Posterior cingulate gyrus (tissue), 11 donors: ENCODE measurements around the gene TAS2R46.
"Not testable (repeated sequence)": the region's sequence is repeated elsewhere in the genome, so short reads cannot be mapped to it uniquely, and the experiment has no call there.

Experiments
- DNase-seq, 10 donors: peaks; one replicate each; pipeline versions ENCODE4 v3.0.0 to v3.0.0-alpha.2; 2020 to 2021; ENCODE audit warnings: mixed read lengths in 3 of 10
- intact Hi-C: fragments of 100-400 bp; cut with DNase I; formaldehyde crosslinking; loops from one replicate; pipeline ENCODE4 v1.15.1; 2023

TAS2R46 gene

DNA sequence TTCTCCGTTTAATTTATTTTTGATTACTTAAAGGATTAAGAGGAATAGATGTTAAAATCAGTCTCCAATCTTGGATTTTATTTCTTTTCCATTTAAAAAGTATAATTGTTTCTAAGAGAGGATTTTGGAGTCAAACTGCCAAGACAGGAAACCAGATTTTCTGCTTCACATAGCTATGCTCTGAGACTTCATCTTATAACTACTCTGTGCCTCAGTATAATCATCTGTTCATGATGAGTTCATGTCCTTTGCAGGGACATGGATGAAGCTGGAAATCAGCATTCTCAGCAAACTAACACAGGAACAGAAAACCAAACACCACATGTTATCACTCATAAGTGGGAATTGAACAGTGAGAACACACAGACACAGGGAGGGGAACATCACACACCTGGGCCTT lies 21.9 kb downstream of the TAS2R46 start:
- intact Hi-C loops: no loop called here
- DNase-seq: no peak

DNA sequence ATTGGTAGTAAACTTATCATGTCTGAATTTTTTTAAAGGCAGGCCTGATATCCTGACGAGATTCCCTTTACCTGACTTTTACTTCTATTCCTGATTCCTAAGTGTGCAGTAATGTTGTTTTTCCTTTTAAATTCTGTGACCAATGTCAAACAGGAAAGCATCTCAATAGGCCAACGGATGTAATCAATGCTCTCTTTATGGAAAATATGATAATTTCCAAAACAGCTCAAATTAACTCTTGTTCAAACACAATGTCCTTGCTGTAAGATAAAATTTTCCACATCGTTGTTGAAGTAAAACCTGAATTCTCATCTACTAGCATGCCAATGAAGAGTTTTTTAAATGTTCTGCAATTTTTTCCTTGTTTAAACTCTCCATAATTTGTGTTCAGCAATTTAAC lies 22.9 kb downstream of the TAS2R46 start:
- intact Hi-C loops: loop anchor here (5.0 kb wide), 1 partner anchor 58 kb away; no protein-coding TSS in a partner anchor
- DNase-seq: no peak

DNA sequence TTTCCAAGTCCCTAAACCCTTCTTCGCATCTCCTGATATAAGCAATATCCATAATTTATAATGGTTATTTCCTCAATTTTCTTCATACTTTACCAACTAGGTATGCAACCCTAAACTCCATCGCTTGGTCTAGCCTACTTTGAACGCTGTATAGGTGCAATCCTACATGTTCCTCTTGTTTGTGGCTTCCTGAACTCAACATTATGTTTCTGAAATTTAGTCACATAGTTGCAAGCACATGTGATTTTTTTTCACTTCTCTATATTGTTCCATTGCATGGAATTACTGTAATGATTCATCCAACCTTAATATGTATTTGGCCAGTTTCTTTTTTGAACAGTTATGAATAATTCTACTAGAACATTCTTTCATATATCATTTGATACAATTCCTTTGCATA lies 28.1 kb downstream of the TAS2R46 start:
- intact Hi-C loops, DNase-seq: not testable (repeated sequence)

DNA sequence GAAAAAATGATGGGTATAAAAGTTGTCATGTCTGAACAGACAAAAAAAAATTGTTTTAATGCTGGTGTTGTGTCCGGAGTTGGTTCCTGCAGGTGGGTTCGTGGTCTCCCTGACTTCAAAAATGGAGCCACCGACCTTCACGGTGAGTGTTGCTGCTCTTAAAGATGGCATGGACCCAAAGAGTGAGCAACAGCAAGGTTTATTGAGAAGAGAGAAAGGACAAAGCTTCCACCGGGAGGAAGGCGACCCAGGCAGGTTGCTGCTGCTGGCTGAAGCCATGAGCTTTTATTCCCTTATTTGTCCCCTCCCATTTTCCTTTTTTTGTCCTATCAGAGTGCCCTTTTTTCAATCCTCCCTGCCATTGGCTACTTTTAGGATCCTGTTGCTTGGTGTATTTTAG lies 30.8 kb downstream of the TAS2R46 start, which contains the start of gene TAS2R31:
Gene TAS2R31, minus strand, starts transcription at position 101 of the 400 bp plus-strand sequence. Its CDS starts 72 bp downstream, at position 29.
- DNase-seq: no peak
- intact Hi-C loops: no loop called here

DNA sequence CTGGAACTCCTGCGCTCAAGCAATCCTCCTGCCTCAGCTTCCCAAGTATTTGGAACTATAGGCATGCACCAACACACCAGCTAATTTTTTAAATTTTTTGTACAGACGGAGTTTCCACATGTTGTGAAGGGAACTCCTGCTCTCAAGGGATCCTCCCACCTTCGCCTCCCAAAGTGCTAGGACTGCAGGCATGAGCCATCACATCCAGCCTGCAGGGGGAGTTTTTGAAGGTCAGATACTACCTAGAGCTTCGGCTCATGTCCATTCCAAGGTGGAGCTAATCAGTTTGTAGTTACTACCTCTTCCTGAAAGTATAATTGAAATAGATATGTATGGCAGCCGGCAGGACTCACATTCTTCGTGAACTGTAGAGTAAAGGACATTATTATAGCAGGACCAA lies 36.0 kb downstream of the TAS2R46 start:
- DNase-seq: no peak
- intact Hi-C loops: no loop called here

DNA sequence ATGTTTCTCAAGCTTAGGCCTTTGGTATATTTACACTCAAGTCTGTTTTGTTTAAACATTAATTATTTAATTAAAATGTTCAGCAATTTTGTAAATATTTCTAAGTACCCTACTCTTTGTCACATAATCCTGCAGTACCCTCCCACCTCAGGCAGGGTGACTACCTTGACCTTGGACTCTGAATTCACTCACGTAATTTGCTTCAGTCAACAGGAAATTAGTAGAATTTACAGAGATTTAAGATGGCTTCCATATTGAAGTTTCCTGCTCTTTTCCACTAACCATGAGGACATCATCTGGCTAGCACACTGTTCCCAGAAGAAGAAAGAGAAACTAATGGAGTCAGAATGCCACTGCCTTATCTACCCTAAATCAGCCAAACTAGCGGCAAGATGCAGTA lies 38.7 kb downstream of the TAS2R46 start:
- intact Hi-C loops: no loop called here
- DNase-seq: no peak

DNA sequence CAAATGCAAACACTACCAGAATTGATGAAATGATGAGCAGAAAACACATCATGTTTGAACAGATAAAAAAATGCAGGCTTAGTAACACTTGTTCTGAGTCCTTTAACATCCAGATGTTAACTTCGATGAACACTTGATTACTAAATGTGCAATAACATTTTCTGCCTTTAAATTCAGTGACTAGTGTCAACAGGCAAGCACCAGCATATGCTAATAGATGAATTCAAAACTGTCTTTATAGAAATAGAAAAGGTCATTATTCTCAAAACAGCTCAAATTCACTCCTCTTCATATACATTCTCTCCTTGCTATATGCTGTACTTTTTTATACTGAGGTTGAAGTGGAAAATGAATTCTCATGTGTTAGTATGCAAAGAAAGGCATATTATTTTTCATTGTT lies 39.6 kb downstream of the TAS2R46 start, which contains the start of gene TAS2R19:
Gene TAS2R19, minus strand, starts transcription at position 101 of the 400 bp plus-strand sequence. Its CDS starts 49 bp downstream, at position 52.
- intact Hi-C loops: no loop called here
- DNase-seq: no peak

DNA sequence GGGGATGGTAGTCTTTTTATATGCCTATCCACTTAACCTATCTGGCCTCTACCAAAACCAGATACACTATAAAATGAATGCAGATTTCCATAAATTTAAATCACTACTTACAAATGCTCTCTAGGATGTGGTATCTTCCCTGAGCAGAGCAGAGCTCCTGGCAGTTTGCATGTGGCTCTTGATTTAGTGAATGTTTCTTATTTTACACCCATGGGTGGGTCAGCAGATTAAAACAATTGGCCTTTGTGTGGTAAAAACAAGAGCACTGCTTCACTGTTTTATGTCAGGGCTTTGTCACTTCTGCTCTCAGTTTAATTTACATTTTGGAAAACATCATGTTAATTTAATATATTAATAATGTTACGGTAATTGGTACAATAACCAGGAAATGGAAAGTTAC lies 45.2 kb downstream of the TAS2R46 start:
- DNase-seq: no peak
- intact Hi-C loops: no loop called here

DNA sequence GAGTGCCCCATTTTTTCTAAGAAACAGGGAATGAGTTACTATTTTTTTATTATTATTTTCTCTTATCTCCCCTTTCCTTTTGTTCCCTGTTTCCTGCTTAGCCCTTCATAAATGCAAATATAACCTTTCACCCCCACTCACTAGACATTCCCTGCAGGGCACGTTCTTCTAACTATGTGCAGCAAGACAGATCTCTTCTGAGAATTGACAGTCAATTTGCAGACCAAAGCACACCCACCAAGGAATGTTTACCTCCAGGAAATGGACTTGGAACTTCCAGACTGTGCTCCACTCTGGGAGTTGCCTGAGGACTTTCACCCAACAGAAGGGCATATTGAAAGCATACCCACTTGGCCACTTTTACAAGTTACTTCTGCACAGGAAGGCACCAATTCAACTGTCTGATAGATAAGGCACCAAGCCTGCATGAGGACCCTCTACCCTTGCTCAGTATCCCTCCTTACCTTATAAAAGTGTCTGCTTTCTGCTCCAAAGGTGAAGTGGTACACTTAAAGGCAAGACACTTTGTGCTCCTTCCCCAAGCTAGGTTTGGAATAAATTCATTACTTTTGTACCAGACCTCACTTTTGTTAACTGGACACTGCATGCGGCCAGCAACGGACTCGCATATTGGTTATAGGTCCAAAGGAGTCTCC lies 46.2 kb downstream of the TAS2R46 start:
- intact Hi-C loops: no loop called here
- no peak for DNase-seq

DNA sequence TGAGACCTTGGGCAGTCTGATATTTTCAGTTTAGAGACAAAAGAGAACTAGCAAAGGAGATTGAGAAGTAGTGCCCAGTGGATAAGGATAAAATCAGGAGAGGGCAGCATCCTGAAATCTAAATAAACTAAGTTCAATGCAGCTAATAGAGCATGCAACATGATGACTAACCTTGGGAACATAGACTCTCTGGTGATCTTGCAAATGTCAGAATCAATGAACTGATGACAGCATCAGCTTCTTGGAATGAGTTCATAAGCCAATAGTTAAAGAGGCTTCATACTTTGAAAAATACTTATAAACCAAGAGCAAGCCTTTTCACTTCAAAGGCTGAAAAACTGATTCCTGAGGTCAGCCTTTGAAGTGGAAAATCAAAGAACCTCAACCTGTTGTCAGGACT lies 47.9 kb downstream of the TAS2R46 start:
- DNase-seq: no peak
- intact Hi-C loops: no loop called here
